ENCODE results near the gene OPRM1. TPM values are rescaled to one million over a fixed set of nuclear protein-coding genes. Genes with fewer than 3 reads are reported as not detected.
"Not testable (repeated sequence)": the region's sequence is repeated elsewhere in the genome, so short reads cannot be mapped to it uniquely, and the experiment has no call there.

The OPRM1 gene
- total RNA-seq, 1 donor, result not detected

DNA sequence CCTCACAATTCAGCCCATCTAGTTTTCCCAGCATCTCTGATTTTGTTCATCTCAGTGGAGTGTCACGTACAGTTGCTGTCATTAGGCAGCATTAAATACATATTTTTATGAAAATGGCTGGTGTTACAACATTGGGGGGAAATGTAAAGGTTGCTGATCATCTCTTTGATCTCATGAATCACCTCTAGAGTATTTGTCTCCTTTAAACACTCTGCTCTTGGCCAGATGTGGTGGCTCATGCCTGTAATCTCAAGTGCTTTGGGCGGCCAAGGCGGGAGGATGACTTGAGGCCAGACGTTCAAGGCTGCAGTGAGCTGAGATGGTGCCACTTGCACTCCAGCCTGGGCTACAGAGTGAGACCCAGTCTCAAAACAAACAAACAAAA, 189.5 kb downstream of the OPRM1 start:
- Histone ChIP-seq H3K4me1 (ENCODE audit: insufficient read depth, low read length) (peaks cover 23% of the 10 kb centered on the region), H3K27me3 (ENCODE audit: insufficient read depth, low read length) (no peaks in the 10 kb centered on the region), H3K4me3 (ENCODE audit: low read length) (no peak overlapping the region), H3K9me3 (ENCODE audit: low read depth, low read length) (no peaks in the 10 kb centered on the region)

DNA sequence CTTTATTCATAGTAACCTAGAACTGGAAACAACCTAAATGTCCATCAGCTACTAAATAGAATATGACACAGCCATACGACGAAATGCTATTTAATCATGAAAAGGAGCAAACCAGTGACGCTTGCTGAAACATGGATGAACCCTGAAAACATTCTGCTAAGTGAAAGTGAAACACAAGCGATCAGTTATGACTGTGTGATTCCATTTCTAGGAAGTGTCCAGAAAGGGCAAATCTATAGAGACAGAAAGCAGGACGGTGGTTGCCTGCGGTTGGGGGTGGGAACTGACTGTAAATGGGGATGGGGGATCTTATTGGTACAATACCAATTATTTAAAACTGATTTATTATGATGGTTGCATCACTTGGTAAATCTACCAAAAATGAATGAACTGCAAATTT, 190.7 kb downstream of the OPRM1 start:
- H3K4me1 ChIP-seq (ENCODE audit: insufficient read depth, low read length), result peaks cover 33% of the 10 kb centered on the region
- H3K4me3 ChIP-seq (ENCODE audit: low read length), result no peak overlapping the region
- H3K9me3 ChIP-seq (ENCODE audit: low read depth, low read length), result no peaks in the 10 kb centered on the region
- no peaks in the 10 kb centered on the region for H3K27me3 ChIP-seq (ENCODE audit: insufficient read depth, low read length)

DNA sequence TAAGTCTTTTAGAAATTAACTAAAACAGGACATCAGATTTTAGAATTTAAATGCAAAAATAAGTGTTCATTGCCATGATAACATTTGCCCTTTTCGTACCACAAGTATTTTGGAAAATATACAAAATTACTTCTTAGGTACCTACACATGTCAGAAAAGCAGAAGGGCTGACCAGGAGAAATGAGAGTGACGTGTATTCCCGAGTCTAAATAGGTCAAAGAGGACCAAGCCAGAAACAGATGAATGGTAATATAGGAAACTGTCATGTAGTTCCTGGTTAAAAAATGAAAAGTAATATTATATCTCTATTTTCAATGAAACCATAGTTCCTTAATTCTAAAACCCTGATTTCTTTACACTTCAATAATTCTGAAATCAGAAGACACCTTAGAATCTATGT, 191.4 kb downstream of the OPRM1 start:
- Histone ChIP-seq H3K9me3 (ENCODE audit: low read depth, low read length) (no peaks in the 10 kb centered on the region), H3K4me3 (ENCODE audit: low read length) (no peak overlapping the region), H3K27me3 (ENCODE audit: insufficient read depth, low read length) (no peaks in the 10 kb centered on the region), H3K4me1 (ENCODE audit: insufficient read depth, low read length) (peaks cover 34% of the 10 kb centered on the region)

DNA sequence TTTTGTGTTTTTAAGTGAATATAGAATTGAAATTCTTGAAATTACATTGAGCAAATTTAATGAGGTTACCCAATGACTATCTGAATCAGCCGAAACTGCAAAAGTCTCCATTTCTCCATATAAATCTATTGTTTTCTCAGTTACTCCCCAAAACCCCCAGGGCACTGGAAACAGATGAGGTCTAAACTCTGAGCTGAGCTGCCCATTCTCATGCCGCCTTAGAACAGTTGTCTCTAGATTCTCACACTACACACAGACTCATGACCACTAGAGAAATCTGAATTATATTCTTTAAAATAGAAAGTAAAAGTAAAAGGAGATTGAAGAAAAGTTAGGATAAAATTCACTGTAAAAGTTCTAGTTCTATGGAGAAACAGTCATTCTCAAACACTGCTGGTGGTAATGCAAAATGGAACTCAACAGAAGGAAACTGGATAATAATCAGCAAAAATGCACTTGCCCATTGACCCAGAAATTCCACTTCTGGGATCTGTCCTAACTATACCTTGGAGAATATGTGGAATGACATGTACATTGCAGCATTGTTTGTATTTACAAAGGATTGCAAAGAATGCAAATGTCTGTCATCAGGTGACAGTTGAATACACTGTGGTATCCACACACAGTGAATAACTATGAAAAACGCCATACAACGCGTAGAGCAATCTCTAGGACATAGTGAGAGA, 192.0 kb downstream of the OPRM1 start:
- Histone ChIP-seq H3K9me3 (ENCODE audit: low read depth, low read length) (no peaks in the 10 kb centered on the region), H3K27me3 (ENCODE audit: insufficient read depth, low read length) (no peaks in the 10 kb centered on the region), H3K4me1 (ENCODE audit: insufficient read depth, low read length) (peaks cover 34% of the 10 kb centered on the region), H3K4me3 (ENCODE audit: low read length) (no peak overlapping the region)

DNA sequence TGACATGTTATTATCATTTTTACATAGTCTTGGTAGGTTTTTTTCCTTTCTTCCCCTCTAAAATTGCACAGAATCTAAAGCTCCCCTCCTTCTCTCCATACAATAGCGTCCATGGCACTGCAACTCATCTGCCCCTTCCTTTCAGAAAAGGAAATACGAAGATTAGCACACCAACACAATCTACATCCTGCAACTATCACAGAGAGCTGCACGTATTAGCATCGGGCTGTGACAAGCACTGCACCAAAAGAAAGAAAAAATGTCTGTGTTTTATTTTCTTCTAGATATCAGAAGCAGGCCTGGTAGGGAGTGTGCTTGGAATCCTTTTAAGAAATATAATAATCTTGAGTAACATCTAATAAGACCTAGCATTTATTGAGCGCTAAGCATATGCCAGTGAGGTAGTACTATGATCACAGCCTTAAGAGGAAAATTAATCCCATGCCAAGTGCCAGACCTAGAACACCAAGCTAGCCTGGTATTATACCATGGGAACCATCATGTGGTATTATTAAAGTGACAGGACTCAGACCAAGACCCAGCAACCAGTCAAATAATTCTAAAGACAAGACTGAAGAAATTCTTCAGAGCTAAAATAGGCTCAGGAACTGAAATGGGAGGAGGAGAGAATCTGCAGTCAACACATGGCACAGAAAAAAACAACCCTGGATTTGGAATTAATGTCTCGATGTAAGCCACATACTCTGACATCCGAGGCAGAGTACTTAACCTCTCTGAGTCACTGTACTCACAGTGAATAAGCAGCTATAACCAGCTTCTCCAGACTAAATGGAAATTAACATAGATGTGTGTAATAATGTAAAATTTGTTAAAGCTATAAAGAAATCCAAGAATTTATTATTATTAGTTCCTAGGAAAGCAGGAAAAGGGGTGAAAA, 193.2 kb downstream of the OPRM1 start:
- H3K4me1 ChIP-seq (ENCODE audit: insufficient read depth, low read length), result peaks cover 34% of the 10 kb centered on the region
- H3K9me3 ChIP-seq (ENCODE audit: low read depth, low read length), result no peaks in the 10 kb centered on the region
- H3K4me3 ChIP-seq (ENCODE audit: low read length), result no peak overlapping the region
- H3K27me3 ChIP-seq (ENCODE audit: insufficient read depth, low read length), result no peaks in the 10 kb centered on the region

DNA sequence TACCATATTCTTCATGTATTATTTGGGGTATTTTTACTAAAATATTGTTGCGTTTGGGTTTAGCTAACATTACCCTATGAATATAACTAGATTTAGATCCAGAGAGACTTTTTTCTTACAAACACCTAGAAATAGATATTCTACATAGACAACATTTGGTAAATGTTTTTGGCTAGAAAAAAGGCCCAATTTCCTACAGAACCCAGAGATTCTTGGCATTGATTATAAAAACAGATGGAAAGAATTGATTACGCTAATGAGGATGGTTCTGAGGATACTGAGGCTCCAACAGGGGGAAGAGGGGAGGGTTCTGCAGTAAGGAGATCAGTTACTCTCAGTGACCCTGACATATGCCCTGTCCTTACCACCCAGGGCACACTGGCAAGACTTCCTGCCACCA, 194.3 kb downstream of the OPRM1 start:
- no peak overlapping the region for H3K4me3 ChIP-seq (ENCODE audit: low read length)

DNA sequence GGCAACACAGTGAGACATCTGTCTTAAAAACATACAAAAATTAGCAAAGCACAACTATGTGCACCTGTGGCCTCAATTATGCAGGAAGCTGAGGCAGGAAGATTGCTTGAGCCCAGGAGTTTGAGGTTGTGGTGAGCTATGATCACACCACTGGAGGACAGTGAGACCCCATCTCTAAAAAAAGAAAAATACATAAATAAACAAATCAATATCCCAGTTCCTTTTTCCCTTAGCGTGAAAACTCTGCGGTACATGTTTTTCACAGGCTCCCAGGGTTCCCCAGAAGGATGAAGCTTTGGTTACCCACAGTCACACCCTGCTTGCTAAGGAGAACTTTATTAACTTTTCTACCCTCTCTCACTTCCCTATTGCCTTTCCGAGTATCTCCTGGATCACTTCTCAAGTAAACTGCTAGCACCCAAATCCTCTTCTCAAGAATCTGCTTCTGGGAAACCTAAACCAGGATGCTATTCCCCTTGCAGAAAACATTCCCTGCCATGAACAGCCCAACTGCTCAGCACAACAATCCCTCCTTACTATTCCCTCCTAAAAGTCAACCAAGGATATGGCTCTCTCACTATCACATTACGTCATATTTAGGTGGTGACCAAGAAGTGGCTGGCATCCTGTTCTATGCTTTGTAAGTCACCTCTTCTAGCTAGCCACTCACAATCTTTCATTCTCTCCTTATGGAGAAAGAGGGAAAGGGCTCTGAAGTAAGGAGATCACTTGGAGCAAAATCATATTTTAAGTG, 195.2 kb downstream of the OPRM1 start:
- Histone ChIP-seq H3K9me3 (ENCODE audit: low read depth, low read length) (no peaks in the 10 kb centered on the region), H3K4me3 (ENCODE audit: low read length) (no peak overlapping the region), H3K27me3 (ENCODE audit: insufficient read depth, low read length) (no peaks in the 10 kb centered on the region), H3K4me1 (ENCODE audit: insufficient read depth, low read length) (peaks cover 37% of the 10 kb centered on the region)

More for the DNA sequence above, 194.3 kb downstream of the OPRM1 start:
- peaks cover 31% of the 10 kb centered on the region for H3K4me1 ChIP-seq (ENCODE audit: insufficient read depth, low read length)
- H3K9me3 ChIP-seq (ENCODE audit: low read depth, low read length), result no peaks in the 10 kb centered on the region
- H3K27me3 ChIP-seq (ENCODE audit: insufficient read depth, low read length), result no peaks in the 10 kb centered on the region

DNA sequence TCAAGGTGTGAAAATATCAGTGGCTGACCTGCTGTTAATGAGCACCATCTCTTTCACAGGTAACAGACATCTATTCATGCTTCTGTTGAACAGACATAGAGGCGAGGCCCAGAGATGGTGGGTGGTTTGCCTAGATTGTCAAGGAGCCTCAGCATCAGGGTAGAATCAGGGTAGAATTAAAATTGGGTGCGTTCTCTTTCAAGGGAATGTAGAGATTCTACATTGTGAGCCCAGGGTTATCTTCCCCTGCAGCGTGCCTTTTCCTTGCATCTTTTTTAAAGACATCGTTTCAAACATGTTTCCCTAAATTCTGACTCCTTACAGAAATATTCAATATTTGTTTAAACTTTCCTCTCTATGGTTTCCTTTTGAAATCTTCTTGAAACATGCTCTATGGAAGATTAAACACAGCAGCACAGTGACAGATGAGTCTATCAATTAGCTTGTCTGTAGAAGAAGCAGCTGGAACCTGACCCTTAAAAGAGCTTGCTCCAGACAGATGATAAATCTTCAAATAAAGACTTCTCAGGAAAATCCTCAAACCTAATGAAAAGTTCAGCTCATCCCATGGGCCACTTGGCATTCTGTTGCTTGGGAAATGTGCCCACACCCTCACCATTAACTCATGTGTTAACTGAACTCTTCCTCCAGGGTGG, 197.7 kb downstream of the OPRM1 start:
- H3K4me3 ChIP-seq (ENCODE audit: low read length), result no peak overlapping the region
- H3K27me3 ChIP-seq (ENCODE audit: insufficient read depth, low read length), result no peaks in the 10 kb centered on the region
- no peaks in the 10 kb centered on the region for H3K9me3 ChIP-seq (ENCODE audit: low read depth, low read length)
- H3K4me1 ChIP-seq (ENCODE audit: insufficient read depth, low read length), result peaks cover 36% of the 10 kb centered on the region

DNA sequence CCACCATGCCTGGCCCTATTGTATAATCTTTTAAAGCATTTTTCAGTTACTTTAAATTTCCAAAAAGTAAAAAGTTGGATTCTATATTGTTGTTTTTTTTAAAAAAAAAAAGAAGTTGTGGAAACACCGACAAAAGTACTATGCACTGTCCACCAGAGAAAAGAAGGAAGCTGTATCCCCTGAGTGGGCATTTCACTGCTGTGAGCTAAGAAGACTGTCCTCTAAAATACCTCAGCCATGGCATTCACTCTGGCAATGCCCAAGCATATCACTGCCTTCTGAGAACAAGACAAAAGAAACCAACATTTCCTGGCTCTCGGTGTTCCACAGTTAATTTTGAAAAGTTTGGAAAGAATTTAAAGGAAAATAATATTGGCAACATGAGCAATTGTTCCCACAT, 199.8 kb downstream of the OPRM1 start:
- peaks cover 41% of the 10 kb centered on the region for H3K4me1 ChIP-seq (ENCODE audit: insufficient read depth, low read length)
- no peaks in the 10 kb centered on the region for H3K9me3 ChIP-seq (ENCODE audit: low read depth, low read length)
- H3K27me3 ChIP-seq (ENCODE audit: insufficient read depth, low read length), result no peaks in the 10 kb centered on the region
- no peak overlapping the region for H3K4me3 ChIP-seq (ENCODE audit: low read length)

DNA sequence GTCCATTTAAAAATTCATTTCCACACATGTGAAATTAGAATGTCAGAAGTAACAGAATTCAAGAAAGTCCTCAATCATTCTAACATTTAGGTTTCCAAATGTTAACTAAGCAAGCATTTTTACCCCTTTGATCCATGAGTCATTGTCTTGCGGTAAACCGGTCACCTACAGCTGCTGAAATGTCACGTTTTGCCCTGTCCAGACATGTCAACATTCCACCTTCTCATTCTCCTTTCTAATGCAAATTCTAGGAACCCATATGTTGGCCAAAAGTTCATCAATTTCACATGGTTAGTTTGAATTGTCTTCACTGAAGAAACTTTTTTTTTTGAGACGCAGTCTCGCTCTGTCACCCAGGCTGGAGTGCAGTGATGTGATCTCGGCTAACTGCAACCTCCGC, 200.4 kb downstream of the OPRM1 start:
- peaks cover 41% of the 10 kb centered on the region for H3K4me1 ChIP-seq (ENCODE audit: insufficient read depth, low read length)

DNA sequence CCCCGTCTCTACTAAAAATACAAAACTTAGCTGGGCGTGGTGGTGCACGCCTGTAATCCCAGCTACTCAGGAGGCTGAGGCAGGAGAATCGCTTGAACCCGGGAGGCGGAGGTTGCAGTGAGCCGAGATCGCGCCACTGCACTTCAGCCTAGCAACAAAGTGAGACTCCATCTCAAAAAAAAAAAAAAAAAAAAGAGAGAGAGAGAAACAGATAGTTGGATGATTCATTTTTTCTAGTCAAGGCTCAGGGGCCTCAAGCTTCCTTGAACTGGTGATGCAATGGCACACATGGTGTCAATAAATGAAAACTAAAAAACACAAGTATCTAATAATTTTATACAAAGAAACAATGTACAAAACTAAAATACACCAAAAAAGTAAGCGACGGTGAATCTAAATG, 202.0 kb downstream of the OPRM1 start:
- H3K27me3 ChIP-seq (ENCODE audit: insufficient read depth, low read length); H3K4me3 ChIP-seq (ENCODE audit: low read length); H3K9me3 ChIP-seq (ENCODE audit: low read depth, low read length): not testable (repeated sequence)
- peaks cover 41% of the 10 kb centered on the region for H3K4me1 ChIP-seq (ENCODE audit: insufficient read depth, low read length)

More for the DNA sequence above, 200.4 kb downstream of the OPRM1 start:
- Histone ChIP-seq H3K9me3 (ENCODE audit: low read depth, low read length) (no peaks in the 10 kb centered on the region), H3K4me3 (ENCODE audit: low read length) (no peak overlapping the region), H3K27me3 (ENCODE audit: insufficient read depth, low read length) (no peaks in the 10 kb centered on the region)

DNA sequence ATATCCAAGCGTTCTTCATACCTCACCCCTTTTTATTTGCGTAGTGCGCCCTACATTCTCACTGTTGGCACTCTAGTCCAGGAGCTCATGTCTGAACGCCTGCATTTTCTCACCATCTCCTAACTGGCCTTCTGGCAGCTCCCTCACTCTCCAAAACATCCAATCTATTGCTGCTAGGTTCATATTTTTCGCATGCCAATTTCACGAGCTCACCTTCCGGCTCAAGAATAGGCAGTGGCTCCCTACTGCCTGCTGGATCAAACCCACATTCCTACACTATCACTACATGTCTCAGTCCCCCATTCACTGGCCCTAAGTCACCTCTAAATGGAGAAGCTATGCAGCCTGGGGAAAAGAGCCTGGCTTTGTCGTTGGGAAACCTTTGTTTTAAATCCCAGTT, 202.5 kb downstream of the OPRM1 start:
- H3K4me3 ChIP-seq (ENCODE audit: low read length), result no peak overlapping the region
- H3K27me3 ChIP-seq (ENCODE audit: insufficient read depth, low read length), result no peaks in the 10 kb centered on the region
- H3K9me3 ChIP-seq (ENCODE audit: low read depth, low read length), result no peaks in the 10 kb centered on the region
- H3K4me1 ChIP-seq (ENCODE audit: insufficient read depth, low read length), result peaks cover 42% of the 10 kb centered on the region

DNA sequence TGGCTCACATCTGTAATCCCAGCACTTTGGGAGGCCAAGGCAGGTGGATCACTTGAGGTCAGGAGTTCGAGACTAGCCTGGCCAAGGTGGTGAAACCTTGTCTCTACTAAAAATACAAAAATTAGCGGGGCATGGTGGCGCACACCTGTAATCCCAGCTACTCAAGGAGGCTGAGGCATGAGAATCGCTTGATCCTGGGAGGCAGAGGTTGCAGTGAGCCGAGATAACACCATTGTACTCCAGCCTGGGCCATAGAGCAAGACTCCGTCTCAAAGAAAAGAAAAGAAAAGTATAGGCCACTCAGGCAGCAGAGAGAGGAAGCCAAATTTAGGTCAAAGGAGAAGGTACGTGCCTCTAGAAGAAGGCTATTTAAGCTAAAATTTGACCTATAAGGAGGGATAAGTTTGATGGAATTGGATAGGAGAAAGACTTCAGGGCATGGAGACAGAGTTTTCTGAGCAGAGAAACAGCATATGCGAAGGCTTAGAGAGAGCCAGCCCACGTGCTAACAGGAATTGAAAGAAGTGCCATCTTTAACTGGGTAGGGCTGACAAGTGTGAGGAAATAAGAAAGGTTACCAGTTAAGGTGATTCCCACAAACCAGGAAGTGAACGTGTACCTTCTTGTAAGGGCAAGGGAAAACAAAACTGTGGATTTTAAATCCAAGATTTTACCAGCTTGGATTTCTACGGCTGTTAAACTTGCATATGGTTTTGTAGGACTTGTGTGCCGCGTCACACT, 203.7 kb downstream of the OPRM1 start:
- peaks cover 54% of the 10 kb centered on the region for H3K4me1 ChIP-seq (ENCODE audit: insufficient read depth, low read length)
- no peaks in the 10 kb centered on the region for H3K9me3 ChIP-seq (ENCODE audit: low read depth, low read length)
- no peaks in the 10 kb centered on the region for H3K27me3 ChIP-seq (ENCODE audit: insufficient read depth, low read length)
- H3K4me3 ChIP-seq (ENCODE audit: low read length), result no peak overlapping the region

Measured in mononuclear cell (primary cell).